Thymus (tissue), 11 donors: ENCODE measurements around the gene TP53BP2. TPM values are rescaled to one million over a fixed set of nuclear protein-coding genes. Genes with fewer than 3 reads are reported as not detected.
A peak's percentile ranks its signal among the peaks of the same experiment; 100 is the strongest.
"Not testable (repeated sequence)": the region's sequence is repeated elsewhere in the genome, so short reads cannot be mapped to it uniquely, and the experiment has no call there.

Experiments
- DNase-seq, 9 donors: peaks; one replicate each; pipeline ENCODE4 v3.0.0-alpha.2; 2013; ENCODE audit warnings: low spot score in 9 of 9, low read depth in 6 of 9, missing footprints in 1 of 9
- H3K27ac ChIP-seq, 2 donors: one replicate each; pipeline ENCODE4 v1.5.1; 2013; ENCODE audit warnings: control low read depth in 1 of 2, low read depth in 1 of 2, low read length in 1 of 2, mild to moderate bottlenecking in 1 of 2, moderate library complexity in 1 of 2
- H3K27me3 ChIP-seq, 2 donors: one replicate each; pipeline ENCODE4 v1.5.1; 2013; ENCODE audit warnings: low read length in 1 of 2; ENCODE audit not compliant: control insufficient read depth in 2 of 2, insufficient read depth in 1 of 2
- H3K36me3 ChIP-seq, 2 donors: one replicate each; pipeline ENCODE4 v1.5.1; 2013; ENCODE audit warnings: low read length in 1 of 2, mild to moderate bottlenecking in 1 of 2, moderate library complexity in 1 of 2; ENCODE audit not compliant: control insufficient read depth in 2 of 2, insufficient read depth in 2 of 2
- H3K4me1 ChIP-seq, 2 donors: one replicate each; pipeline ENCODE4 v1.5.1; 2013; ENCODE audit warnings: low read length in 2 of 2; ENCODE audit not compliant: control insufficient read depth in 2 of 2, insufficient read depth in 2 of 2
- H3K4me3 ChIP-seq, 2 donors: one replicate each; pipeline ENCODE4 v1.5.1; 2013; ENCODE audit warnings: low read length in 2 of 2, control low read depth in 1 of 2, mild to moderate bottlenecking in 1 of 2
- H3K9me3 ChIP-seq, 2 donors: one replicate each; pipeline ENCODE4 v1.5.1; 2013; ENCODE audit warnings: low read length in 1 of 2, mild to moderate bottlenecking in 1 of 2; ENCODE audit not compliant: control insufficient read depth in 2 of 2, insufficient read depth in 1 of 2
- WGBS: extraction: QIAGEN DNeasy Blood & Tissue Kit; methylation state at CpG from one replicate; pipeline ENCODE4 v1.1.7; 2013; 5-methylcytosine and 5-hydroxymethylcytosine counted together
- polyA plus RNA-seq: library from polyadenylated mRNA; stranded (reverse); fragments of 200-250 nt; gene quantifications from one replicate; pipeline ENCODE4 v1.2.3, GENCODE V29; 2013
- total RNA-seq: library from RNA; stranded (reverse); fragments of 120-200 nt; gene quantifications from one replicate; pipeline ENCODE4 v1.2.4, GENCODE V29; 2013
- donor health status: healthy.

TP53BP2 gene
- total and polyA plus RNA-seq, 2 donors: 15.2 to 23.3 TPM

- Histone ChIP-seq H3K36me3 (no peaks in the 10 kb centered on the region), H3K27ac (peak overlapping the region in 1 of 2 donors; percentile 75), H3K4me1 (peaks cover 0 to 11% of the 10 kb centered on the region in 2 donors), H3K4me3 (no peak overlapping the region), H3K27me3 (no peaks in the 10 kb centered on the region), H3K9me3 (no peaks in the 10 kb centered on the region)
- no peak for DNase-seq
- 94% methylated on average over 14 of the region's 14 CpGs for WGBS
Observed at GRCh38 chr1:223738465-223739365, 107.0 kb downstream of the TP53BP2 start.

GRCh38 chr1:223737342-223737741 is 108.4 kb downstream of the TP53BP2 start:
- Histone ChIP-seq H3K9me3 (no peaks in the 10 kb centered on the region), H3K4me3 (no peak overlapping the region), H3K4me1 (peaks cover 0 to 21% of the 10 kb centered on the region in 2 donors), H3K27ac (no peak overlapping the region), H3K36me3 (no peaks in the 10 kb centered on the region), H3K27me3 (no peaks in the 10 kb centered on the region)
- whole genome bisulfite sequencing: 94% methylated on average over 7 of the region's 7 CpGs
- DNase-seq: no peak

GRCh38 chr1:223736638-223737037 is 109.1 kb downstream of the TP53BP2 start:
- H3K9me3 ChIP-seq, DNase-seq, H3K36me3 ChIP-seq, H3K27me3 ChIP-seq, H3K4me3 ChIP-seq: not testable (repeated sequence)
- WGBS: 97% methylated on average over 5 of the region's 5 CpGs
- Histone ChIP-seq H3K27ac (peak overlapping the region in 1 of 2 donors; percentile 13), H3K4me1 (peaks cover 0 to 21% of the 10 kb centered on the region in 2 donors)

- H3K4me1 ChIP-seq: peaks cover 0 to 25% of the 10 kb centered on the region in 2 donors
- H3K36me3 ChIP-seq: no peaks in the 10 kb centered on the region
- DNase-seq: no peak
- H3K27me3 ChIP-seq: no peaks in the 10 kb centered on the region
- H3K27ac ChIP-seq: peak overlapping the region in 1 of 2 donors; percentile 61
- H3K9me3 ChIP-seq: peaks cover 0 to 1% of the 10 kb centered on the region in 2 donors
- H3K4me3 ChIP-seq: no peak overlapping the region
- WGBS: 93% methylated on average over 20 of the region's 20 CpGs
Observed at GRCh38 chr1:223733898-223734852, 111.6 kb downstream of the TP53BP2 start.

GRCh38 chr1:223732993-223733798 is 112.6 kb downstream of the TP53BP2 start:
- H3K4me1 ChIP-seq: peaks cover 0 to 26% of the 10 kb centered on the region in 2 donors
- 87% methylated on average over 6 of the region's 6 CpGs for WGBS
- no peak overlapping the region for H3K4me3 ChIP-seq
- no peak for DNase-seq
- peak overlapping the region; percentile 8 to 65 for H3K27ac ChIP-seq
- no peaks in the 10 kb centered on the region for H3K27me3 ChIP-seq
- H3K36me3 ChIP-seq: no peaks in the 10 kb centered on the region
- peaks cover 0 to 1% of the 10 kb centered on the region in 2 donors for H3K9me3 ChIP-seq

GRCh38 chr1:223731133-223731770 is 114.5 kb downstream of the TP53BP2 start:
- Histone ChIP-seq H3K36me3 (no peaks in the 10 kb centered on the region), H3K27me3 (no peaks in the 10 kb centered on the region), H3K9me3 (peaks cover 0 to 1% of the 10 kb centered on the region in 2 donors), H3K27ac (peak overlapping the region; percentile 10 to 77), H3K4me3 (no peak overlapping the region), H3K4me1 (peaks cover 0 to 39% of the 10 kb centered on the region in 2 donors)
- DNase-seq: no peak
- WGBS: 95% methylated on average over 13 of the region's 13 CpGs

GRCh38 chr1:223730479-223731132 is 115.1 kb downstream of the TP53BP2 start:
- 91% methylated on average over 4 of the region's 4 CpGs for WGBS

GRCh38 chr1:223729906-223730305 is 115.8 kb downstream of the TP53BP2 start:
- H3K9me3 ChIP-seq: peaks cover 0 to 1% of the 10 kb centered on the region in 2 donors
- H3K27ac ChIP-seq: peak overlapping the region in 1 of 2 donors; percentile 68
- no peaks in the 10 kb centered on the region for H3K27me3 ChIP-seq
- no peak for DNase-seq
- no peak overlapping the region for H3K4me3 ChIP-seq
- 90% methylated on average over 4 of the region's 4 CpGs for WGBS
- peaks cover 0 to 42% of the 10 kb centered on the region in 2 donors for H3K4me1 ChIP-seq
- no peaks in the 10 kb centered on the region for H3K36me3 ChIP-seq

More at GRCh38 chr1:223730479-223731132, 115.1 kb downstream of the TP53BP2 start:
- Histone ChIP-seq H3K9me3 (peaks cover 0 to 1% of the 10 kb centered on the region in 2 donors), H3K4me3 (no peak overlapping the region), H3K36me3 (no peaks in the 10 kb centered on the region), H3K27me3 (no peaks in the 10 kb centered on the region), H3K27ac (peak overlapping the region in 1 of 2 donors; percentile 77), H3K4me1 (peaks cover 0 to 42% of the 10 kb centered on the region in 2 donors)
- no peak for DNase-seq
